Measurements from ENCODE around the gene GINS1.

GINS1 gene

GRCh38 chr20:25407311-25408169 is at the start of gene GINS1:
GINS1 (plus strand) TSS chr20:25407673; CDS start chr20:25407821, 148 bp downstream.
- peak; percentile 98 for DNase-seq

GRCh38 chr20:25360631-25361286 is 46.7 kb upstream of the GINS1 start:
- DNase-seq: no peak

GRCh38 chr20:25361287-25361683 is 46.2 kb upstream of the GINS1 start:
- DNase-seq: no peak

- DNase-seq: no peak
Observed at GRCh38 chr20:25364180-25364788, 43.2 kb upstream of the GINS1 start.

GRCh38 chr20:25364879-25365699 is 42.4 kb upstream of the GINS1 start:
- DNase-seq: no peak

- no peak for DNase-seq
Observed at GRCh38 chr20:25368526-25368925, 38.9 kb upstream of the GINS1 start.

- no peak for DNase-seq
Observed at GRCh38 chr20:25368976-25369375, 38.5 kb upstream of the GINS1 start.

- DNase-seq: no peak
Observed at GRCh38 chr20:25369529-25369928, 37.9 kb upstream of the GINS1 start.

- DNase-seq: no peak
Observed at GRCh38 chr20:25369971-25370370, 37.5 kb upstream of the GINS1 start.

GRCh38 chr20:25372584-25373336 is 34.7 kb upstream of the GINS1 start:
- DNase-seq: no peak

- DNase-seq: no peak
Observed at GRCh38 chr20:25374842-25375241, 32.6 kb upstream of the GINS1 start.

- DNase-seq: no peak
Observed at GRCh38 chr20:25376236-25376635, 31.2 kb upstream of the GINS1 start.

GRCh38 chr20:25376886-25377285 is 30.6 kb upstream of the GINS1 start:
- no peak for DNase-seq

GRCh38 chr20:25378189-25378883 is 29.1 kb upstream of the GINS1 start:
- DNase-seq: no peak

GRCh38 chr20:25378884-25379733 is 28.4 kb upstream of the GINS1 start:
- no peak for DNase-seq

- DNase-seq: no peak
Observed at GRCh38 chr20:25380945-25381614, 26.4 kb upstream of the GINS1 start.

GRCh38 chr20:25382704-25383370 is 24.6 kb upstream of the GINS1 start:
- DNase-seq: no peak

- DNase-seq: peak; percentile 75
Observed at GRCh38 chr20:25389401-25389857, 18.0 kb upstream of the GINS1 start.

- DNase-seq: peak; percentile 88
Observed at GRCh38 chr20:25389858-25390537, 17.5 kb upstream of the GINS1 start.
